Measurements from ENCODE around the gene TSR3.

GRCh38 chr16:1378804-1379303 is 27.2 kb upstream of the TSR3 start:
- TF ChIP-seq HIVEP1 (CRISPR knock-in tag; IDR thresholded peaks at IDR 0.05), result peak; percentile 29; the same call in 1 of the 2 replicates
- TF ChIP-seq CREB1 (IDR thresholded peaks at IDR 0.05), result peak; percentile 1; the same call in 1 of the 2 replicates
- no peak for TF ChIP-seq CREB1 (CRISPR knock-in tag; IDR thresholded peaks at IDR 0.05)
- peak; percentile 84 to 98 for TF ChIP-seq MAFK (conservative IDR thresholded peaks at IDR 0.05 in 1 of 2, IDR thresholded peaks at IDR 0.05 in 1 of 2; ENCODE audit: low read length in 2 of 2)
- no peak for TF ChIP-seq ZNF121 (CRISPR knock-in tag; IDR thresholded peaks at IDR 0.05)
- no peak for TF ChIP-seq ZNF24 (IDR thresholded peaks at IDR 0.05)
- no peak for TF ChIP-seq ZNF775 (CRISPR knock-in tag; IDR thresholded peaks at IDR 0.05; ENCODE audit: borderline replicate concordance)
